ENCODE measurements around the gene DIAPH3.

DNA sequence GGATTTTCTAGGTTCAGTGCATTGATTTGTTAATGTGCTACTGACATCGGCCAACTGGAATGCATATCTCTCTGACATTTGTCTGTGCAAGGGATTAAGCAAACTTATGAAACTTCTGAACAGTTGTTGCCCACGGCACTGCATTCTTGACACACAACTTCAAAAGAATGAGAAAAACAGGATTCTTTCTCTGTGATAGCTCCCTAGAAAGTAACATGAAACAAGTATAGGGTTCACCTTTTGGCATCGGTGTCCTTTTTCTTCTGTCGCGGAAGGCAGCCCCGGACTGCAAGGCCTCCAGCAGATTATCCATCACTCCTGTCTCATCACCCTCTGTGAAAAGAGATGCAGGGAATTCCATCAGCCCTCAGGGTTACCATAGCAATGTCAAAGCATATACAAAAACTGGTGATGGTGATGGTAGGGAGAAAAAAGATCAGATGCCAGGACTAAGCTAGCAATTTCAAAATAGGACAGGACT is 389.2 kb downstream of the DIAPH3 start:
- TF ChIP-seq, protein P1, sequence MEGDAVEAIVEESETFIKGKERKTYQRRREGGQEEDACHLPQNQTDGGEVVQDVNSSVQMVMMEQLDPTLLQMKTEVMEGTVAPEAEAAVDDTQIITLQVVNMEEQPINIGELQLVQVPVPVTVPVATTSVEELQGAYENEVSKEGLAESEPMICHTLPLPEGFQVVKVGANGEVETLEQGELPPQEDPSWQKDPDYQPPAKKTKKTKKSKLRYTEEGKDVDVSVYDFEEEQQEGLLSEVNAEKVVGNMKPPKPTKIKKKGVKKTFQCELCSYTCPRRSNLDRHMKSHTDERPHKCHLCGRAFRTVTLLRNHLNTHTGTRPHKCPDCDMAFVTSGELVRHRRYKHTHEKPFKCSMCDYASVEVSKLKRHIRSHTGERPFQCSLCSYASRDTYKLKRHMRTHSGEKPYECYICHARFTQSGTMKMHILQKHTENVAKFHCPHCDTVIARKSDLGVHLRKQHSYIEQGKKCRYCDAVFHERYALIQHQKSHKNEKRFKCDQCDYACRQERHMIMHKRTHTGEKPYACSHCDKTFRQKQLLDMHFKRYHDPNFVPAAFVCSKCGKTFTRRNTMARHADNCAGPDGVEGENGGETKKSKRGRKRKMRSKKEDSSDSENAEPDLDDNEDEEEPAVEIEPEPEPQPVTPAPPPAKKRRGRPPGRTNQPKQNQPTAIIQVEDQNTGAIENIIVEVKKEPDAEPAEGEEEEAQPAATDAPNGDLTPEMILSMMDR (IDR thresholded peaks at IDR 0.05; ENCODE audit: low read depth, low read length): no peak
- no peak for TF ChIP-seq EZH2phosphoT487 (IDR thresholded peaks at IDR 0.05; ENCODE audit: low read depth)

Measured in OCI-LY3 (cell line).